ENCODE data around the gene TUBB3. TPM values are rescaled to one million over a fixed set of nuclear protein-coding genes. Genes with fewer than 3 reads are reported as not detected.
A peak's percentile ranks its signal among the peaks of the same experiment; 100 is the strongest.

The TUBB3 gene
- total and polyA plus RNA-seq, 2 of the 8 experiments (the other 6 are each of a cell fraction or from before 2014, with no cell fraction given), result 275 to 393 TPM

GRCh38 chr16:89949756-89950155, 26.6 kb downstream of the TUBB3 start:
- no peak overlapping the region for H2BK20ac ChIP-seq (ENCODE audit: low read length)
- no peak for DNase-seq (ENCODE audit: low read depth in 1 of 2, low spot score in 2 of 2)
- peak overlapping the region; percentile 79; the same call in 1 of the 2 replicates for H4K8ac ChIP-seq (ENCODE audit: extremely low read depth, insufficient read depth, low read length)
- H3K56ac ChIP-seq (replicated peaks; ENCODE audit: insufficient read length, low read depth, low read length), result no peak overlapping the region
- TF ChIP-seq GABPA (IDR thresholded peaks at IDR 0.05; ENCODE audit: borderline replicate concordance, insufficient read depth, low read length), result 0 out of 2 replicates have a peak, but pooled peaks have one; percentile 20
- no peak for TF ChIP-seq CTCF (IDR thresholded peaks at IDR 0.05; ENCODE audit: control extremely low read depth in 1 of 3, insufficient read depth in 1 of 3, low read depth in 1 of 3, low read length in 3 of 3)
- no peak for TF ChIP-seq TAF1 (IDR thresholded peaks at IDR 0.05; ENCODE audit: low read depth, low read length)
- no peak for TF ChIP-seq YY1 (IDR thresholded peaks at IDR 0.05; ENCODE audit: low read depth, low read length)
- no peak overlapping the region for H4K91ac ChIP-seq (replicated peaks; ENCODE audit: insufficient read length, low read length)
- no peak overlapping the region for H3K14ac ChIP-seq (ENCODE audit: insufficient read length)
- peaks cover 7% of the 10 kb centered on the region; the same call in 1 of the 2 replicates for H3K23me2 ChIP-seq (ENCODE audit: low read depth, low read length)
- H3K4me3 ChIP-seq (ENCODE audit: extremely low read depth in 1 of 4, insufficient read depth in 2 of 4, low read depth in 3 of 4, low read length in 4 of 4), result peak overlapping the region in 3 of 4 experiments; percentile 46 to 78 (median 54); a peak in 4 of 8 replicates
- no peak overlapping the region for H4K5ac ChIP-seq (ENCODE audit: insufficient read length, low read depth, low read length)
- H3K23ac ChIP-seq (ENCODE audit: insufficient read length), result no peak overlapping the region
- peaks cover 3 to 28% (median 22%) of the 10 kb centered on the region in 4 experiments for H3K27me3 ChIP-seq (replicated peaks in 1 of 4; ENCODE audit: control insufficient read depth in 3 of 4, extremely low read depth in 1 of 4, insufficient read depth in 3 of 4, low read length in 3 of 4)
- H3K4me1 ChIP-seq (replicated peaks in 1 of 4; ENCODE audit: control insufficient read depth in 3 of 4, insufficient read depth in 4 of 4, low read length in 3 of 4), result peaks cover 0 to 11% (median 5%) of the 10 kb centered on the region in 4 experiments; a peak in 5 of 7 replicates
- H3K9me3 ChIP-seq (ENCODE audit: insufficient read depth in 2 of 2, low read depth in 1 of 2, low read length in 1 of 2), result no peaks in the 10 kb centered on the region
- H3K4me2 ChIP-seq (ENCODE audit: insufficient read depth in 1 of 2, low read depth in 2 of 2, low read length in 2 of 2), result peak overlapping the region; percentile 42 to 93; a peak in 3 of 4 replicates
- no peak for FAIRE-seq
- no peak overlapping the region for H2AFZ ChIP-seq (ENCODE audit: low read length)
- no peaks in the 10 kb centered on the region for H3K79me1 ChIP-seq (ENCODE audit: low read depth, low read length)
- no peak overlapping the region for H2BK12ac ChIP-seq (ENCODE audit: low read depth, low read length)
- no peaks in the 10 kb centered on the region for H3K79me2 ChIP-seq (ENCODE audit: control insufficient read depth in 1 of 2, insufficient read depth in 2 of 2, low read length in 2 of 2)
- H3K4ac ChIP-seq (replicated peaks; ENCODE audit: insufficient read length, low read depth, low read length), result no peak overlapping the region
- H3K27ac ChIP-seq (ENCODE audit: low read depth, low read length), result no peak overlapping the region
- H2BK5ac ChIP-seq (ENCODE audit: low read depth, low read length), result no peak overlapping the region
- CTCF ChIA-PET (ENCODE audit: partially characterized antibody), result interaction anchor here (0.5 to 3.9 kb wide), 7 partner anchors 8 to 39 kb away, joined by 3 to 15 read pairs (median 4); partner anchors contain the start of gene TUBB3
- H2BK120ac ChIP-seq (replicated peaks; ENCODE audit: low read depth, low read length), result no peak overlapping the region
- H3K18ac ChIP-seq (ENCODE audit: extremely low read depth, low read length), result no peak overlapping the region
- WGBS, 2 experiments (ENCODE audit: extremely low coverage in 1 of 2, insufficient coverage in 1 of 2, insufficient read length in 1 of 2, insufficient replicate concordance in 2 of 2, low coverage in 1 of 2, low lambda C conversion rate in 2 of 2, missing lambda C conversion rate in 1 of 2), result 91% methylated on average over 12 of the region's 12 CpGs; no CpG with 5 or more reads in 1 of the 2 experiments
- H3K36me3 ChIP-seq (ENCODE audit: control insufficient read depth in 2 of 4, insufficient read depth in 4 of 4, low read length in 3 of 4), result no peaks in the 10 kb centered on the region
- POLR2A ChIA-PET (ENCODE audit: partially characterized antibody), result interaction anchor here (0.6 to 9.2 kb wide), 8 partner anchors 15 to 739 kb away, joined by 3 to 42 read pairs (median 7); partner anchors contain the start of genes DBNDD1 and TUBB3
- H4K20me1 ChIP-seq (replicated peaks in 1 of 2; ENCODE audit: control insufficient read depth in 1 of 2, insufficient read depth in 2 of 2, low read length in 2 of 2), result peaks cover 6 to 11% of the 10 kb centered on the region in 2 experiments
- no peak overlapping the region for H2AK5ac ChIP-seq (ENCODE audit: low read depth, low read length)
- H2BK15ac ChIP-seq (ENCODE audit: low read length), result no peak overlapping the region
- no peak overlapping the region for H3K9ac ChIP-seq (replicated peaks in 1 of 4; ENCODE audit: extremely low read depth in 1 of 4, low read depth in 3 of 4, low read length in 3 of 4)
